GM12878 (cell line): ENCODE data around the gene ANO3. TPM values are rescaled to one million over a fixed set of nuclear protein-coding genes. Genes with fewer than 3 reads are reported as not detected.

Experiments used
- ATAC-seq: fragments of 200-7000 bp; cut with Tn5 transposase; 3 replicates; pipeline ENCODE4 v1.9.1; 2020; ENCODE audit warnings: mild to moderate bottlenecking, moderate library complexity
- BruUV-seq: library from RNA; stranded (reverse); fragments of 400-500 nt; replicated peaks from 2 replicates; lab custom pipeline; 2021; lab: Mats Ljungman, UMichigan
- CTCF ChIA-PET: fragments of 300-600 bp; sonication (Branson Sonifier 250); formaldehyde crosslinking; extraction: SDS; loops from one replicate; lab custom pipeline; 2021; ENCODE audit warnings: inconsistent platforms; lab: Yijun Ruan, JAX
- POLR2A ChIA-PET: fragments of 350-600 bp; formaldehyde crosslinking; extraction: SDS; loops from one replicate; lab custom pipeline; 2021; ENCODE audit warnings: inconsistent platforms; lab: Charles Lee
- RAD21 ChIA-PET: fragments of 300-600 bp; sonication (Branson Sonifier 250); formaldehyde crosslinking; loops from one replicate; lab custom pipeline; 2023; ENCODE audit warnings: antibody characterized with exemption; ENCODE audit not compliant: unreplicated experiment; lab: Charles Lee
- SMC1A ChIA-PET: fragments of 300-600 bp; sonication (Branson Sonifier 250); formaldehyde crosslinking; loops from one replicate; lab custom pipeline; 2023; ENCODE audit not compliant: unreplicated experiment, uncharacterized antibody; lab: Charles Lee
- DNase-seq: peaks from one replicate; pipeline ENCODE4 v3.0.0-alpha.2; 2011; ENCODE audit warnings: low read depth, low spot score
- FAIRE-seq: peaks from 3 replicates; lab custom pipeline; 2011; peaks lifted over from hg19 to GRCh38; lab: Jason Lieb, UNC
- H2AFZ ChIP-seq: 2 replicates; pipeline ENCODE4 v1.6.0; 2011; ENCODE audit warnings: low read depth, low read length, control low read depth; ENCODE audit not compliant: control insufficient read depth
- H3K27ac ChIP-seq: 2 replicates; pipeline ENCODE4 v1.5.1; 2011; ENCODE audit warnings: control low read depth; ENCODE audit not compliant: control insufficient read depth, insufficient read depth
- H3K27me3 ChIP-seq, 2 experiments: replicated peaks in 1 of 2; 2 replicates each; pipeline versions ENCODE4 v1.6.0 to v1.6.1; 2011; ENCODE audit warnings: low read length in 1 of 2; ENCODE audit not compliant: control insufficient read depth in 2 of 2, insufficient read depth in 2 of 2
- H3K36me3 ChIP-seq, 2 experiments: 2 replicates each; pipeline ENCODE4 v1.5.1; 2011; ENCODE audit warnings: low read length in 1 of 2; ENCODE audit not compliant: control insufficient read depth in 2 of 2, insufficient read depth in 2 of 2
- H3K4me1 ChIP-seq: 2 replicates; pipeline ENCODE4 v1.6.1; 2011; ENCODE audit warnings: mild to moderate bottlenecking, low read length, moderate library complexity, mixed read lengths; ENCODE audit not compliant: control insufficient read depth, insufficient read depth
- H3K4me2 ChIP-seq: 2 replicates; pipeline ENCODE4 v1.6.0; 2011; ENCODE audit warnings: control low read depth; ENCODE audit not compliant: control insufficient read depth, insufficient read depth
- H3K4me3 ChIP-seq: fragments of 200-600 bp; sonication (generic); 2 replicates; pipeline ENCODE4 v1.5.1; 2016
- H3K79me2 ChIP-seq: 2 replicates; pipeline ENCODE4 v1.6.0; 2011; ENCODE audit warnings: low read length; ENCODE audit not compliant: control insufficient read depth, insufficient read depth
- H3K9ac ChIP-seq: 2 replicates; pipeline ENCODE4 v1.8.0; 2011; ENCODE audit warnings: low read length, control low read depth, mixed read lengths; ENCODE audit not compliant: control insufficient read depth, insufficient read depth
- H3K9me3 ChIP-seq: replicated peaks from 3 replicates; pipeline ENCODE4 v1.5.1; 2011; ENCODE audit warnings: mild to moderate bottlenecking, low read length; ENCODE audit not compliant: control insufficient read depth, insufficient read depth
- H4K20me1 ChIP-seq: 2 replicates; pipeline ENCODE4 v1.6.0; 2011; ENCODE audit not compliant: control insufficient read depth, insufficient read depth
- BMI1 ChIP-seq: fragments of 450-650 bp; IDR thresholded peaks from 2 replicates; pipeline ENCODE4 v1.6.1; 2016; ENCODE audit warnings: mild to moderate bottlenecking, moderate library complexity, borderline replicate concordance
- CBFB ChIP-seq: IDR thresholded peaks from 2 replicates; pipeline ENCODE4 v1.6.1; 2016; ENCODE audit warnings: antibody characterized with exemption, low read depth
- CEBPB ChIP-seq, 2 experiments: fragments of 150-350 bp in 1 of 2; IDR thresholded peaks; 2 replicates each; pipeline ENCODE4 v1.6.1; 2012 to 2014; ENCODE audit warnings: low read depth in 2 of 2, low read length in 2 of 2, borderline replicate concordance in 1 of 2, inconsistent platforms in 1 of 2
- CHD1 ChIP-seq: IDR thresholded peaks from 2 replicates; pipeline ENCODE4 v1.6.1; 2012; ENCODE audit warnings: low read depth, low read length, improper control_type of control experiment
- FOS ChIP-seq: IDR thresholded peaks from 3 replicates; pipeline ENCODE4 v1.6.1; 2011; ENCODE audit warnings: borderline replicate concordance; ENCODE audit not compliant: insufficient read length; ENCODE audit errors: extremely low read depth
- RFX5 ChIP-seq: IDR thresholded peaks from 2 replicates; pipeline ENCODE4 v1.6.1; 2011; ENCODE audit warnings: low read depth, low read length, improper control_type of control experiment
- SMAD5 ChIP-seq: IDR thresholded peaks from 2 replicates; pipeline ENCODE4 v1.6.1; 2016; ENCODE audit warnings: antibody characterized with exemption, low read depth
- TAF1 ChIP-seq: IDR thresholded peaks from 2 replicates; pipeline ENCODE4 v1.6.1; 2011; ENCODE audit warnings: mild to moderate bottlenecking, low read depth, low read length, borderline replicate concordance
- ZBTB11 ChIP-seq: fragments of 450-650 bp; formaldehyde crosslinking; IDR thresholded peaks from 2 replicates; pipeline ENCODE4 v1.5.0; 2022; ENCODE audit warnings: mild to moderate bottlenecking, missing genetic modification characterization
- WGBS: methylation state at CpG from one replicate; pipeline ENCODE4 v1.1.6; 2016; ENCODE audit warnings: low lambda C conversion rate; ENCODE audit not compliant: insufficient replicate concordance, insufficient coverage; ENCODE audit errors: missing lambda C conversion rate; 5-methylcytosine and 5-hydroxymethylcytosine counted together
- in situ Hi-C: fragments of 300-500 bp; cut with MboI; formaldehyde crosslinking; loops from 9 replicates; pipeline ENCODE4 v1.14.3; 2018; ENCODE audit warnings: mixed read lengths
- intact Hi-C: fragments of 100-400 bp; cut with micrococcal nuclease; formaldehyde crosslinking; loops from one replicate; pipeline ENCODE4 v1.14.2; 2022; ENCODE audit not compliant: unreplicated experiment
- polyA plus RNA-seq, 11 experiments: library from polyadenylated mRNA; depleted of rRNA in 4 of 11; unstranded in 6 of 11; stranded (reverse) in 5 of 11; fragments of >200 nt; fragmentation: Nextera tagmentation in 4 of 11; fragmentation: Illumina TruSeq in 1 of 11; extraction: Ambion mirVana in 4 of 11; extraction: Trizol in 1 of 11; gene quantifications; 1 replicate in 1 of 11; 2 replicates in 10 of 11; pipeline versions ENCODE4 v1.2.1 to v1.2.3, GENCODE V29; 2011 to 2016; ENCODE audit warnings: inconsistent platforms in 2 of 11, missing spikeins in 2 of 11, low read depth in 1 of 11
- total RNA-seq, 4 experiments: library from RNA; depleted of rRNA in 3 of 4; stranded (reverse); fragments of >200 nt in 3 of 4; fragmentation: Illumina TruSeq in 1 of 4; extraction: Trizol in 1 of 4; gene quantifications; 2 replicates each; pipeline versions ENCODE4 v1.2.1 to v1.2.3, GENCODE V29; 2013 to 2021
- TF ChIP-seq, protein P1 (sequence below): IDR thresholded peaks from 2 replicates; pipeline ENCODE4 v1.6.1; 2012; ENCODE audit warnings: improper control_type of control experiment, low read depth, low read length; ENCODE audit not compliant: insufficient replicate concordance
- TF ChIP-seq, protein P2 (sequence below): fragments of 450-650 bp; IDR thresholded peaks from 2 replicates; pipeline ENCODE4 v1.6.1; 2014; ENCODE audit warnings: mild to moderate bottlenecking
- TF ChIP-seq, protein P3 (sequence below): fragments of 450-650 bp; IDR thresholded peaks from 2 replicates; pipeline ENCODE4 v1.6.1; 2016; ENCODE audit warnings: mild to moderate bottlenecking

The ANO3 gene
- total and polyA plus RNA-seq, 10 of the 15 experiments (the other 5 are each of a cell fraction or from before 2014, with no cell fraction given): 0.13 to 5.9 (median 0.44) TPM

DNA sequence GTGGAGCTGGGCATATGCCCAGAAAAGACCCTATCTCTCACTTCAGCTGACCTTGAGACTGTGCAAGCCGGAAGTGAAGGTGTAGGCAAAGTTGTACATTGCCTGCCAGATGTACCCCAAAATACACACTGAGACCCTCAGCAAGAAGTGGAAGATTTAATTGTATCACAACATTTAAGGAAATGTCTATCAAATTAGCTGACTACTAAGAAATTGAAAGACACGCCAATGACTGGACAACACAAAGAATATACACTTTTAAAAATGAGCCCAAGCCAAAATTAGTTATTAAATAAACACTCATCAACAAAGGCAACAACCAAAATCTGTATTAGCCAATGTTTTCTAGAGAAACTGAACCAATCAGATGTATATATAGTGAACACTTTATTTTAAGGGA, 7.7 kb upstream of the ANO3 start (continued):
- TF ChIP-seq, protein P1, sequence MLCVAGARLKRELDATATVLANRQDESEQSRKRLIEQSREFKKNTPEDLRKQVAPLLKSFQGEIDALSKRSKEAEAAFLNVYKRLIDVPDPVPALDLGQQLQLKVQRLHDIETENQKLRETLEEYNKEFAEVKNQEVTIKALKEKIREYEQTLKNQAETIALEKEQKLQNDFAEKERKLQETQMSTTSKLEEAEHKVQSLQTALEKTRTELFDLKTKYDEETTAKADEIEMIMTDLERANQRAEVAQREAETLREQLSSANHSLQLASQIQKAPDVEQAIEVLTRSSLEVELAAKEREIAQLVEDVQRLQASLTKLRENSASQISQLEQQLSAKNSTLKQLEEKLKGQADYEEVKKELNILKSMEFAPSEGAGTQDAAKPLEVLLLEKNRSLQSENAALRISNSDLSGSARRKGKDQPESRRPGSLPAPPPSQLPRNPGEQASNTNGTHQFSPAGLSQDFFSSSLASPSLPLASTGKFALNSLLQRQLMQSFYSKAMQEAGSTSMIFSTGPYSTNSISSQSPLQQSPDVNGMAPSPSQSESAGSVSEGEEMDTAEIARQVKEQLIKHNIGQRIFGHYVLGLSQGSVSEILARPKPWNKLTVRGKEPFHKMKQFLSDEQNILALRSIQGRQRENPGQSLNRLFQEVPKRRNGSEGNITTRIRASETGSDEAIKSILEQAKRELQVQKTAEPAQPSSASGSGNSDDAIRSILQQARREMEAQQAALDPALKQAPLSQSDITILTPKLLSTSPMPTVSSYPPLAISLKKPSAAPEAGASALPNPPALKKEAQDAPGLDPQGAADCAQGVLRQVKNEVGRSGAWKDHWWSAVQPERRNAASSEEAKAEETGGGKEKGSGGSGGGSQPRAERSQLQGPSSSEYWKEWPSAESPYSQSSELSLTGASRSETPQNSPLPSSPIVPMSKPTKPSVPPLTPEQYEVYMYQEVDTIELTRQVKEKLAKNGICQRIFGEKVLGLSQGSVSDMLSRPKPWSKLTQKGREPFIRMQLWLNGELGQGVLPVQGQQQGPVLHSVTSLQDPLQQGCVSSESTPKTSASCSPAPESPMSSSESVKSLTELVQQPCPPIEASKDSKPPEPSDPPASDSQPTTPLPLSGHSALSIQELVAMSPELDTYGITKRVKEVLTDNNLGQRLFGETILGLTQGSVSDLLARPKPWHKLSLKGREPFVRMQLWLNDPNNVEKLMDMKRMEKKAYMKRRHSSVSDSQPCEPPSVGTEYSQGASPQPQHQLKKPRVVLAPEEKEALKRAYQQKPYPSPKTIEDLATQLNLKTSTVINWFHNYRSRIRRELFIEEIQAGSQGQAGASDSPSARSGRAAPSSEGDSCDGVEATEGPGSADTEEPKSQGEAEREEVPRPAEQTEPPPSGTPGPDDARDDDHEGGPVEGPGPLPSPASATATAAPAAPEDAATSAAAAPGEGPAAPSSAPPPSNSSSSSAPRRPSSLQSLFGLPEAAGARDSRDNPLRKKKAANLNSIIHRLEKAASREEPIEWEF: no peak
- TF ChIP-seq SMAD5 (no peak), RFX5 (no peak), BMI1 (no peak), TAF1 (no peak)

- H4K20me1 ChIP-seq: no peaks in the 10 kb centered on the region
- POLR2A ChIA-PET: no interaction called here
- FAIRE-seq: no peak
- DNase-seq: no peak
- RAD21 ChIA-PET: no interaction called here
- no peak overlapping the region for H3K9ac ChIP-seq
- H3K36me3 ChIP-seq: no peaks in the 10 kb centered on the region
- H3K4me1 ChIP-seq: no peaks in the 10 kb centered on the region
- H3K27ac ChIP-seq: no peak overlapping the region
- H3K79me2 ChIP-seq: no peaks in the 10 kb centered on the region
- CTCF ChIA-PET: interaction anchor here (1.2 kb wide), 1 partner anchor 29 kb away, joined by 4 read pairs; no protein-coding TSS in a partner anchor
- no peak overlapping the region for H3K4me2 ChIP-seq
- in situ Hi-C loops (no loop called here), intact Hi-C loops (no loop called here)
- H2AFZ ChIP-seq: no peak overlapping the region
- H3K4me3 ChIP-seq: no peak overlapping the region
- no peak for ATAC-seq
- H3K27me3 ChIP-seq: no peaks in the 10 kb centered on the region
- 59% methylated on average over 4 of the region's 4 CpGs for whole genome bisulfite sequencing
- no peaks in the 10 kb centered on the region for H3K9me3 ChIP-seq
- SMC1A ChIA-PET: interaction anchor here (0.6 to 1.7 kb wide), 2 partner anchors 29 to 40 kb away, joined by 3 to 5 read pairs; no protein-coding TSS in a partner anchor
- BruUV-seq: no TSS peak
- TF ChIP-seq CEBPB (IDR thresholded peaks at IDR 0.05; ENCODE audit: borderline replicate concordance in 1 of 2, low read depth in 2 of 2, low read length in 2 of 2) (no peak), CBFB (no peak), ZBTB11 (CRISPR knock-in tag) (no peak), CHD1 (no peak), FOS (no peak)
- TF ChIP-seq, protein P2, sequence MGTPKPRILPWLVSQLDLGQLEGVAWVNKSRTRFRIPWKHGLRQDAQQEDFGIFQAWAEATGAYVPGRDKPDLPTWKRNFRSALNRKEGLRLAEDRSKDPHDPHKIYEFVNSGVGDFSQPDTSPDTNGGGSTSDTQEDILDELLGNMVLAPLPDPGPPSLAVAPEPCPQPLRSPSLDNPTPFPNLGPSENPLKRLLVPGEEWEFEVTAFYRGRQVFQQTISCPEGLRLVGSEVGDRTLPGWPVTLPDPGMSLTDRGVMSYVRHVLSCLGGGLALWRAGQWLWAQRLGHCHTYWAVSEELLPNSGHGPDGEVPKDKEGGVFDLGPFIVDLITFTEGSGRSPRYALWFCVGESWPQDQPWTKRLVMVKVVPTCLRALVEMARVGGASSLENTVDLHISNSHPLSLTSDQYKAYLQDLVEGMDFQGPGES: no peak
- TF ChIP-seq, protein P3, sequence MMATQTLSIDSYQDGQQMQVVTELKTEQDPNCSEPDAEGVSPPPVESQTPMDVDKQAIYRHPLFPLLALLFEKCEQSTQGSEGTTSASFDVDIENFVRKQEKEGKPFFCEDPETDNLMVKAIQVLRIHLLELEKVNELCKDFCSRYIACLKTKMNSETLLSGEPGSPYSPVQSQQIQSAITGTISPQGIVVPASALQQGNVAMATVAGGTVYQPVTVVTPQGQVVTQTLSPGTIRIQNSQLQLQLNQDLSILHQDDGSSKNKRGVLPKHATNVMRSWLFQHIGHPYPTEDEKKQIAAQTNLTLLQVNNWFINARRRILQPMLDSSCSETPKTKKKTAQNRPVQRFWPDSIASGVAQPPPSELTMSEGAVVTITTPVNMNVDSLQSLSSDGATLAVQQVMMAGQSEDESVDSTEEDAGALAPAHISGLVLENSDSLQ: no peak
Observed at GRCh38 chr11:26326793-26327400, 5.0 kb upstream of the ANO3 start.
